GM23338 (cell line): ENCODE data around the gene TTYH1.

Experiments used
- EZH2phosphoT487 ChIP-seq: fragments of 200-600 bp; sonication (generic); IDR thresholded peaks from one replicate; pipeline ENCODE4 v1.8.1; 2018; ENCODE audit warnings: antibody characterized with exemption; ENCODE audit not compliant: unreplicated experiment
- TF ChIP-seq, protein P1 (sequence below), 2 experiments: fragments of 200-600 bp in 1 of 2; sonication (generic) in 1 of 2; conservative IDR thresholded peaks; 2 replicates each; pipeline versions ENCODE4 v1.5.1 to v1.6.1; 2016 to 2017; ENCODE audit warnings: antibody characterized with exemption in 2 of 2, low read depth in 2 of 2, mild to moderate bottlenecking in 2 of 2, moderate library complexity in 1 of 2

- TF ChIP-seq, protein P1, sequence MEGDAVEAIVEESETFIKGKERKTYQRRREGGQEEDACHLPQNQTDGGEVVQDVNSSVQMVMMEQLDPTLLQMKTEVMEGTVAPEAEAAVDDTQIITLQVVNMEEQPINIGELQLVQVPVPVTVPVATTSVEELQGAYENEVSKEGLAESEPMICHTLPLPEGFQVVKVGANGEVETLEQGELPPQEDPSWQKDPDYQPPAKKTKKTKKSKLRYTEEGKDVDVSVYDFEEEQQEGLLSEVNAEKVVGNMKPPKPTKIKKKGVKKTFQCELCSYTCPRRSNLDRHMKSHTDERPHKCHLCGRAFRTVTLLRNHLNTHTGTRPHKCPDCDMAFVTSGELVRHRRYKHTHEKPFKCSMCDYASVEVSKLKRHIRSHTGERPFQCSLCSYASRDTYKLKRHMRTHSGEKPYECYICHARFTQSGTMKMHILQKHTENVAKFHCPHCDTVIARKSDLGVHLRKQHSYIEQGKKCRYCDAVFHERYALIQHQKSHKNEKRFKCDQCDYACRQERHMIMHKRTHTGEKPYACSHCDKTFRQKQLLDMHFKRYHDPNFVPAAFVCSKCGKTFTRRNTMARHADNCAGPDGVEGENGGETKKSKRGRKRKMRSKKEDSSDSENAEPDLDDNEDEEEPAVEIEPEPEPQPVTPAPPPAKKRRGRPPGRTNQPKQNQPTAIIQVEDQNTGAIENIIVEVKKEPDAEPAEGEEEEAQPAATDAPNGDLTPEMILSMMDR (conservative IDR thresholded peaks at IDR 0.05; ENCODE audit: low read depth in 2 of 2), result peak; percentile 7 to 50; a peak in 2 of 4 replicates
- no peak for TF ChIP-seq EZH2phosphoT487
Observed at GRCh38 chr19:54422136-54422535, 6.9 kb downstream of the TTYH1 start.
